LNCaP clone FGC (cell line): ENCODE measurements around the gene OTX2.

ENCODE experiments used
- DNase-seq: peaks from one replicate; pipeline ENCODE4 v3.0.0-alpha.2; 2011; ENCODE audit warnings: low read depth
- H3K4me3 ChIP-seq: 2 replicates; pipeline ENCODE4 v1.5.1; 2011; ENCODE audit warnings: mild to moderate bottlenecking, low read depth, low read length, control low read depth
- TF ChIP-seq, protein P1 (sequence below): IDR thresholded peaks from 2 replicates; pipeline ENCODE4 v1.5.1; 2012; ENCODE audit warnings: mild to moderate bottlenecking; ENCODE audit not compliant: control insufficient read depth, insufficient read depth; ENCODE audit errors: extremely low read depth

OTX2 gene

DNA sequence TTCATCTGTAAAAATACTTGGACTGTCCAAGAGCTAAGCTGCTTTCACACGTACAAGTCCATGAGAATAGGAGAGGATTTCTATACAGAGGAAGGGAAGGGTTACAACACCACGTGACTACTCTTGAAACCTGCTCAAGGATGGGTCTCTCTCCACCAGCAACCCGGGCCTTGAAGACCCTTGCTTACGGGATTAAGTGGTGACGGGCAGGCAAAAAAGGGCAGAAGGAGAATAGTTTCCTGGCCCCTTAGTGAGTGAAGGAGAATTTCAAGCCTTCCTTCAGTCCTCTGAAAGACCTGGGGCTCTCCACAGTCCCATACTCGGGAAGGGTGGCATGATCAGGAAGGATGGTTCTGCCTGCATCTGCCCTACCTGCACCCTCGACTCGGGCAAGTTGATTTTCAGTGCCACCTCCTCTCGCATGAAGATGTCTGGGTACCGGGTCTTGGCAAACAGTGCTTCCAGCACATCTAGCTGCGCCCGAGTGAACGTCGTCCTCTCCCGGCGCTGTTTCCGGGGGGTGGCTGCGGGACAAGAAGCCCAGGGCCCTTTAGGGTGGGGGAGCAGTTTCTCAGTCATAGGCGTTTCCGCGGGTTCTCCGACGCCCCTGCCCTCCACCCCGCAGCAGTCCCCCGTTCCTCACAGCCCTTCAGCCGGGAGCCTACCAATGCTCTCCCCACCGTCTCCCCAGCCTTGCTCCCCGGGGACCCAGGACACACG, 6.3 kb downstream of the OTX2 start:
- no peak for DNase-seq
- H3K4me3 ChIP-seq, result no peak overlapping the region
- TF ChIP-seq, protein P1, sequence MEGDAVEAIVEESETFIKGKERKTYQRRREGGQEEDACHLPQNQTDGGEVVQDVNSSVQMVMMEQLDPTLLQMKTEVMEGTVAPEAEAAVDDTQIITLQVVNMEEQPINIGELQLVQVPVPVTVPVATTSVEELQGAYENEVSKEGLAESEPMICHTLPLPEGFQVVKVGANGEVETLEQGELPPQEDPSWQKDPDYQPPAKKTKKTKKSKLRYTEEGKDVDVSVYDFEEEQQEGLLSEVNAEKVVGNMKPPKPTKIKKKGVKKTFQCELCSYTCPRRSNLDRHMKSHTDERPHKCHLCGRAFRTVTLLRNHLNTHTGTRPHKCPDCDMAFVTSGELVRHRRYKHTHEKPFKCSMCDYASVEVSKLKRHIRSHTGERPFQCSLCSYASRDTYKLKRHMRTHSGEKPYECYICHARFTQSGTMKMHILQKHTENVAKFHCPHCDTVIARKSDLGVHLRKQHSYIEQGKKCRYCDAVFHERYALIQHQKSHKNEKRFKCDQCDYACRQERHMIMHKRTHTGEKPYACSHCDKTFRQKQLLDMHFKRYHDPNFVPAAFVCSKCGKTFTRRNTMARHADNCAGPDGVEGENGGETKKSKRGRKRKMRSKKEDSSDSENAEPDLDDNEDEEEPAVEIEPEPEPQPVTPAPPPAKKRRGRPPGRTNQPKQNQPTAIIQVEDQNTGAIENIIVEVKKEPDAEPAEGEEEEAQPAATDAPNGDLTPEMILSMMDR, result no peak

DNA sequence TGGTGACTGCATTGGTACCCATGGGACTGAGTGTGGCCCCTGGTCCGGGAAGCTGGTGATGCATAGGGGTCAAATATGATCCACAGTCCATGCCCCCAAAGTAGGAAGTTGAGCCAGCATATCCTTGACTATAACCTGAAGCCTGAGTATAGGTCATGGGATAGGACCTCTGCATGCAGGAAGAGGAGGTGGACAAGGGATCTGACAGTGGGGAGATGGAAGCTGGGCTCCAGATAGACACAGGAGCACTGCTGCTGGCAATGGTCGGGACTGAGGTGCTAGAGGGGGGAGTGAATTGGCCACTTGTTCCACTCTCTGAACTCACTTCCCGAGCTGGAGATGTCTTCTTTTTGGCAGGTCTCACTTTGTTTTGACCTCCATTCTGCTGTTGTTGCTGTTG, 8.4 kb downstream of the OTX2 start:
- no peak overlapping the region for H3K4me3 ChIP-seq
- TF ChIP-seq, protein P1, result no peak
- no peak for DNase-seq

DNA sequence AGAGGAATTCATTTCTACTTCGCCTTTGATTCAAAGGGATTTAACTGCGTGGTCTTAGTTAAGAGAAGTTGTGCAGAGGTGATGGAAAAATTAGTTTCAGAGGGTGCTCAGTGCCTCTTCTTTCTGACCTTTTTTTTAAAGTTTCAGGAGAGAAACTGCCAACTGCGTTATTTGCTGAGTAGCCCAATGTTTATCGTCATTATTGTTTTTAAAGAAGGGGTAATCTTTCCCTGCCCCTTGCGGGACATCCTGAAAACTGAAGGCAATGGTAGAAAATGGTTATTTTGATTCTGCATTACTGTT, 11.0 kb downstream of the OTX2 start:
- H3K4me3 ChIP-seq, result no peak overlapping the region
- DNase-seq, result no peak
- TF ChIP-seq, protein P1, result no peak

DNA sequence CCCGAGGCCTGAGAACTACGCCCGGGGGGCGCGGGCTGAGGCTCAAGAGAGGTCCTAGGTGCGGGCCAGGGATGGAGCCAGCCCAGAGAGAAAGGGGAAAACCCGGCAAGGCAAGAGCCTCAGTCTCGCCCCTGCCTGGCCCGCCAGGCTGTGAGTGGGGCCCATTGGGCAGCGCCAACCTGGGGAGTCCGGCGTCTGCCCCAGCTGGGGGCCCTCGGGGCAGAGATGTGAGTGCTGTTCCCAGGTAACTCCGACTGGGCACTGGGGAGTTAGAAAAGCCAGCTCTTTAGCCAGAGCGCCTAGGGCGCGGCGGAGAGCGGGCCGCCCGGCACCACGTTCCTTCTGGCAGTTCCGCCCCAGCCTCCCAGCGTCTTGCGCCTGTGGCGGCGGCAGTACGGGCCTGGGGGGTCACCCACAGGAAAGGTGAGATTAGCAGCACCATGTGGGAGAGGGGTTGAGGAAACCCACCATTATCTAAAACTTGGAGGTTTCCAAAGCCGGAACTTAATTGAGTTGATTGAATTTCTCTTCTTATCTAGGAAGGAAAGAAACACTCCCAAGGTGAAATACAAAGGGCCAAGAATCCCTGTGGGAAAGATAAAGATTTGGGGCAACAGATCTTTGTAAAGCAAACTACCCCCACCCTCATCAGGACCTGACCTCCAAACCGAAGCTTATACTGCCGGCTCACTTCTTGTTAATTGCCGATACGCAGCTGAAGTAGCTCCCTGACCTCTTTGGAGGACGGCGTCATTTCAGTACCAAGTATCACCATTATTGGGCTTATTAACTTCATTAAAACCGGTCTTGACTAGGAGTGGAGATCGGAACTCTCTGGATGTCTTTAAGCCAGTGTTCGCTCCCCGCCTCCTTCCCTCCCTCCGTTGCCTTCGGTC, 11.6 kb downstream of the OTX2 start:
- DNase-seq, result no peak
- TF ChIP-seq, protein P1, result no peak
- no peak overlapping the region for H3K4me3 ChIP-seq

DNA sequence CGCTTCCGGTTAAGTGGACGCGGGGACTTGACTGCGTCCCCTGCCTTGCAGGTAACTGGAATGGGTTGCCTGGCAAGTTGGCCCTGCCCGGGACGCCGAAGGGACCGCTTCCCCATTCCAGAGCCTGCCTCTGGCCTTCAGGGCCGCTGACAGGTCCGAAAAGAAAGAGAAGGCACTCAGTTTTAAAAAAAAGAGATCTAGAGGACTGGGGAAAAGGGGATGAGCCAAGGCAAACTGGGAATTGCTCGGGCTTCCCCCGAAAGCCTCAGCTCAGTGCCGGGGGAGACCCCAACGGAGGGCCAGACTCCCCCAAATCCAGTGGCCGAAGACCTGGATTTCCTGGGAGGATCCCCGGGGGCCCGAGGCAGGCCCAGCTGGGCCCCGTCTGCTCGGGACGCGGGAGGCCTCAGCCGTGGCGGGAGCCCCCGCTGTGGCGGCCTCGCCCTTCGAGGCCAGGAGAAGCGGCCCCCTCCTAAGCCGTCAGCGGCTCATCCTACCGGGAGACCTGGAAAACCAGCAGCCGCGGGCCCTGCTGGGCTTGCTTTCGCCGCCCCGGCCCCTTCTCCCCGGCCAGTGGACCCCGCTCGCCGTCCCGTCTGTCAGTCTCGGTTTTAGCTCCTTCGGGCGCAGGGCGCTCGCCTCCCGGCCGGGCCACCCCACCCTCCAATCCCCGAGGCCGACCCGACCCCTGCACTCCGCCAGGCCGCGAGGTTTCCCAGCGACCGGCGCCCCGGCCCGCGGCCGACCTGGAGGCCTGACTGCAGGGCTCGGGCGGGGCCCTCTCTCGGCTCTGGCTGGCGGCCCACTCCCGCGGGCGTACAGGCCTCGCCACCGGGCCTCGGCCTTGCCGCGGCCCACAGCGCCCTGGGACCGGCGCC, 12.5 kb downstream of the OTX2 start:
- TF ChIP-seq, protein P1, result no peak
- H3K4me3 ChIP-seq, result no peak overlapping the region
- DNase-seq, result no peak

DNA sequence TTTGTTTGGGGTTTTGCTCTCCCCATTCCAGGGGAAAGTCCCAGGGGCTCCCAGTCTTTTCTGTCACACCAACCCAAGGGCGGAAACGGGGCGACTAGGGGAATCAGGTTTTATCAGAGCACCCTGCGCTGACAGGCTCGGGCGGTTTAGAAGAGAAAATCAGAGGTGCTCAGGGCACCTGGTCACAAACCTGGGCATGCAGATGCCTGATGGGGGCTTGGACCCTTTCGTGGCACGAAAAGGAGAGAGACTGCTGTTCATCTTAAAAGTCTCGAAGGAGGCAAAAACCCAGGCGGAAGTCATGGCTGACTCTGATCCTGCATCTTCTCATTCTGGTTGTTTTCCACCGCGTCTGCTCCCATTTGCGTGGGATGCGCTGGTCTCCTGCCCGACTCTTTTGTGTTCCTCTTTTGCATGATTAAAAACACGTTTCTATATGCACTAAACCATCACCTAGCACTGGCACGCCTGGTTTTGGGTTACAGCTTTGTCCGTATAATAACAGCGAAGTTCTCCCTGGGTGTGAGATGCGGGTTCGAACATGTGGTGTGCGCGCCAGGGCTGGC, 13.2 kb downstream of the OTX2 start:
- DNase-seq, result no peak
- no peak overlapping the region for H3K4me3 ChIP-seq
- TF ChIP-seq, protein P1, result no peak
